ENCODE results near the gene MON1B.
A peak's percentile ranks its signal among the peaks of the same experiment; 100 is the strongest.
"Not testable (repeated sequence)": the region's sequence is repeated elsewhere in the genome, so short reads cannot be mapped to it uniquely, and the experiment has no call there.

Gene MON1B

DNA sequence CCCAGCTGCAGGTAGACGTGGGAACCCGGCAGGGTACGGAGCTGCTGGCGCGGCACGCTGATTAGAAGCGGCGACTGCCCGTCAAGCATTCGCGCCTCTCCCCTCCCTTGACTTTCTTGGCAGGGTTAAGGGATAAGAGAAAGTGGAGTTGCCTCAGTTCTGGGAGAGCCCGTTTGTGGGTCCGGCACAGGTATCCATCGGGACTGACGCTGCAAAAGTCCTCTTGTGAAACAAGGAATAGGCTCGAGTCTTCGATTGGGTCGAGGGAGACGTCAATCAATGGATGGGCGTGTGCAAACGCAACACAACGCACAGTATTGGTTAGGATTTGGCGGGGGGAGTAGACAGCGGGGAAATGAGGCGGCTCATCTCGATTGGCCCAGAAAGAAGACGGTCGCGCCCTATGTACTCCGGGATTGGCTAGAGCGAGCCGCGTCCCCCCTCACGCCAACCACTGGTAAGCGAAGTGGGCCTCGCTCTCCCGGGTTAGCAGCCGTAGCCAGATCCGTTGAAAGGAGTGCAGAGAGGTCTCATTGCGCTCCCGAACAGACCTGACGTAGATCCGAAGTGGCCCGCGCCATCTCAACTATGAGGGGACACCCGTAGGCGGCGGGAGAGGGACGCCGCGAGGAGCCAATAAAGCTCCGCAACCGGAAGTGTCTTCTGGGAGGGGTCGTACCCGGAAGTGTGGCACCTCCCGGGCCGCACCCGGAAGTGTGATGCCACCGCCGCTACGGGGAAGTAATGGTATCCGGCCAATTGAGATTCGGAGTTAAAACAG, at the start of gene MON1B:
TSS of gene MON1B (plus strand) at position 713 of the 781 bp plus-strand sequence. CDS start 296 bp downstream, outside the sequence.
- DNase-seq, result peak; percentile 86 to 99

DNA sequence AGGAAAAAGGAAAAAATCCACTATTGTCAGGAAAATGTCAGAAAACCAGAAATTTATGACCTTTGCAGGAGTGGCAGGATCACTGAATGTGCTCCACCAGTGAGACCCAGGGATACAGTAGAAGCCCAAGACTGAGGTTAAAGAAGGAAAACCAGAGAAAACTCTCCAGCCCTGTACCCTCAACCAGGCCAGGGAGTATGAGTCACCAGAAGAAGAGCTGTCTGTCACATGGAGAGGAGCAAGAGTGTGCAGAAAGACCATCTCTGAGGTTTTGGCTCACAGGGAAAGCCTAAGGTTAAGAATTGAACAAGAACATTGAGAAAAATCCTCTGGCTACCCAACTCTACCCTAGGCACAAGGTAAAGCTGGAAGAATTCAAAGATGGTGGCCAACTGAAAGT, 47.6 kb upstream of the MON1B start:
- DNase-seq, result no peak

DNA sequence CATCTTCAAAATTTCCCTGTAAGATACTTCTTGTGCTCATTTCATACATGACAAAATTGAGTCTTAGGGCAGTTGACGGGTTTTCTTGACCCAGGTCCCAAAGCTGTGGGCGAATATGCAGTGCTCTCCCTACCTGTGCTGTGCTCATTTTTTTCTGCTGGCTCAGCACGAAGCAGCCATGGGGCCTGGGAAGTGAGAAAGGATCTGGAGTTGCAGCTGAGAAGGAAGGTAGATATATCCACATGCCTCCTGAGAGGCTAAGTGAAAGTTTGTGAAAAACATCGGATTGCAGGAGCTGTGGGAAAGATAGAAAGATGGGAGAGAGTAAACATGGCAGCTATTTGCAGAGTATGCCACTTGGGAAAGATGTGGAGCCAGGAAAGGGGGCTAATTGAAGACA, 42.9 kb upstream of the MON1B start:
- no peak for DNase-seq

- no peak for DNase-seq
These were observed 33.5 kb upstream of the MON1B start for GRCh38 chr16:77157346-77158058.

GRCh38 chr16:77158293-77158692, 32.7 kb upstream of the MON1B start:
- no peak for DNase-seq

- DNase-seq, result no peak
These were observed 26.0 kb upstream of the MON1B start for GRCh38 chr16:77165006-77165405.

DNA sequence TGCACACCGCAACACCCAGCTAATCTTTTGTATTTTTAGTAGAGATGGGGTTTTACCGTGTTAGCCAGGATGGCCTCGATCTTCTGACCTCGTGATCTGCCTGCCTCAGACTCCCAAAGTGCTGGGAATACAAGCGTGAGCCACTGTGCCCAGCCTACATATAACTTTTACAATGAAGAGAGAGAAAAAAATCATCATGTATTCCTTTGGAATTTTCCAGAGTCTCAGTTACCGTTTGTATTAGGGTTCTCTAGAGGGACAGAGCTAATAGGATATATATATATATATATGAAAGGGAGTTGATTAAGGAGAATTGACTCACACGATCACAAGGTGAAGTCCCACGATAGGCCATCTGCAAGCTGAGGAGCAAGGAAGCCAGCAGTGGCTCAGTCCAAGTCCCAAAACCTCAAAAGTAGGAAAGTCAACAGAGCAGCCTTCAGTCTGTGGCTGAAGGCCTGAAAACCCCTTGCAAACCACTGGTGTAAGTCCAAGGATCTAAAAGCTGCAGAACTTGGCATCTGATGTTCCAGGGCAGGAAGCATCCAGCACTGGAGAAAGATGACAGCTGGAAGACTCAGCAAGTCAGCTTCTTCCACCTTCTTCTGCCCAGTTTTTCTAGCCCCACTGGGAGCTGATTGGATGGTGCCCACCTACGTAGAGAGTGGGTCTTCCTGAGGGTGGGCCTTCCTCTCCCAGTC, 25.3 kb upstream of the MON1B start:
- DNase-seq, result not testable (repeated sequence)

- no peak for DNase-seq
These were observed 24.3 kb upstream of the MON1B start for GRCh38 chr16:77166726-77167125.

GRCh38 chr16:77168901-77169300, 22.1 kb upstream of the MON1B start:
- DNase-seq, result no peak

- DNase-seq, result peak in 1 of 2 donors; percentile 31
These were observed 21.2 kb upstream of the MON1B start for GRCh38 chr16:77169650-77170236.

GRCh38 chr16:77170805-77171204, 20.2 kb upstream of the MON1B start:
- DNase-seq, result no peak

DNA sequence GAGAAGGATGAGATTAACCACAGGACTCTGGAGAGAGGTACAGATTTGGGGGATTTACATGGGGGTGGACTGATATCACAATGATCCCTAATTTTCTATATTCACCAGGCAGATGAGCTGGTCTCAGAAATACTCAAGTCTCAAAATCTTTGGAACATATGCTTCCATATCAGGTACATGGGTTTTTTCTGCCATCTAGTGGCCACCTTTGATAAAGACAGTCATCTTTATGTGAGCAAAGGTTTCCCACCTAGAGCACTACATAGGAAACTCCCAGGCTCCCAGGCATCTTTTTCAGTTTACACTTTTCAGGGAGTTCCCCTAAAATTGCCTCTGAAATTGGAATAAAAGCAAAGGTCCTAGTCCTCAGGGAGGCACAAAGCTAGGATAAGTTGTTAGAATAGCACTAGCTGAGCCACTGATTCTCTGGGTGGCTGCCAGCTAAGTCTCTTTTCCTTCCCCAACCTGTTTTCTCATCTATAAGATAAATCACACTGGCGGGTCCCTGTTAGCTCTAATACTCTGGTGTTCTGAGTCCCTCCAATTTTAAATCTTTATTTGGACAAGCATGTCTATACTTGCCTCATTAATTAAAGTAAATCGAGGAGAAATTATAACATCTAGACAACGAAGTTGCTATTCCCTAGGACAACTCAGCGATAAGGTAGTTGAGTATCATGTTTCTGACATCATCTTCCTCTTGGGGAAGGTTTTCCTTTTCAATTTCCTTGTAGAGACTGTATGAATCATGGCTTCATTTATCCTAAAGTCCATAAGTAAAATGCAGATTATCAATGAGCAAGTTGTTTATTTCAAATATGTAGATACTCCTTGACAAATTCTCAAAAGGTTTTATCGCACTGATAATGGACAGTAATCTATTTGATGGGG, 19.0 kb upstream of the MON1B start:
- peak in 1 of 2 donors; percentile 35 for DNase-seq

DNA sequence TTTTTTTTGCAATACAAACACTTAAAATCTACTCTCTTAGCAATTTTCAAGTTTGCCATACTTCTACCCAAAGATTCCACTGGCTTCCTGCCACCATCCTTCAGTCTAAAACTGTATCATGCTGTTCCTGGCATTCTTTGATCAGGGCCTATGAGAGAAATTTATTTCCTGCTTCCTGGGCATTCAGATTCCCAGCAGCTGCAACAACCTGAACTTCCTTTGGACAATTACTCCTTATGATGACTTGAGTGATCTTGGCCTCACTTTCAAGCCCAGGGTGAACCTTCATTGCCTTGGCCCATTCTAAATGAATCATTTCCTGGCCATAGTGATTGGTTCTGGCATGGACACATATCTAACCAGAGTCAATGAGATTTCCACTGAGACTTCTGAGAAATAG, 18.0 kb upstream of the MON1B start:
- DNase-seq, result no peak

- no peak for DNase-seq
These were observed 7.9 kb upstream of the MON1B start for GRCh38 chr16:77183137-77183536.

GRCh38 chr16:77186298-77186697, 4.7 kb upstream of the MON1B start:
- not testable (repeated sequence) for DNase-seq

DNA sequence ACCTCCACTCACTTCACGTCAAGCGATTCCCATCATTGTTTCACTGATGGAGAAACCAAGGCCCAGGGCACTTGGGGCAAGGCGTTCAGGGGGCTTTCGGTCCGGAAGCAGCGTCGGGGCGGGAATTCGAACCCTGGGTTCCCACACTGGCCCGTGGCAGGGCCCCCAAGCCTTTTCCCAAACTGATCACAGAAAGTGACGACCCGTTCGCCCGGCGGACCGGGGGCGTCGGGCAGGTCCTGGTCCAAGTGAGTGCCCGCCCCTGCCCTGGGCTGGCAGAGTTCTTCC, 856 bp upstream of the MON1B start:
- DNase-seq, result no peak

DNA sequence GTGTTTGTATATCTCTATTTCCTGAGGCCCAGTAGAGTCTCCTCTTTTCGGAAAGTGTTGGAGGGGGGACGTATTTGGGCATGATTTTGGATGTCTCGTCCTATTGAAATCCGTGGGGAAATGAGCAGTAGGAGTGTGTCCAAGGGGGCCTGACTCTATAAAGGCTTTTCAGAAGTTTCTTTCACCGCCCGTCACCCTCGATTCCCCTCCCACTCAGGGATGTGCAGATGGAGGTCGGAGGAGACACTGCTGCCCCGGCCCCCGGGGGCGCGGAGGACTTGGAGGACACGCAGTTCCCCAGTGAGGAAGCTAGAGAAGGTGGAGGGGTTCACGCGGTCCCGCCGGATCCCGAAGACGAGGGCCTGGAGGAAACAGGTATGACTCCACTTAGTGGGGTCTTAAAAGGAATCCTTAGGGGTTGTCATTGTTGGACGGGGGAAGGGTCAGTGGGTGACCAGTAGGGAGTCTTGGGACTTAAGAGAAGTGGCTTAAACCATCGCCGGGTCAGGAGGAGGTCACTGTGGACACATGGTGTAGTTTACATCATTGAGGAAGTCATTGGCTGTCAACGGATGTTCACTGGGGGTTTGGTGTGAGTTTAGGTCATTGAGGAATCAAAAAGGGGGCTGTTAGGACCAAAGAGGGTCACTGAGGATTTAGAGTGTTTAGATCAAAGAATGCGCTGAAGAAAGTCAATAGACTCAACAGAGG, 424 bp downstream of the MON1B start:
- DNase-seq, result peak in 1 of 2 donors; percentile 54

DNA sequence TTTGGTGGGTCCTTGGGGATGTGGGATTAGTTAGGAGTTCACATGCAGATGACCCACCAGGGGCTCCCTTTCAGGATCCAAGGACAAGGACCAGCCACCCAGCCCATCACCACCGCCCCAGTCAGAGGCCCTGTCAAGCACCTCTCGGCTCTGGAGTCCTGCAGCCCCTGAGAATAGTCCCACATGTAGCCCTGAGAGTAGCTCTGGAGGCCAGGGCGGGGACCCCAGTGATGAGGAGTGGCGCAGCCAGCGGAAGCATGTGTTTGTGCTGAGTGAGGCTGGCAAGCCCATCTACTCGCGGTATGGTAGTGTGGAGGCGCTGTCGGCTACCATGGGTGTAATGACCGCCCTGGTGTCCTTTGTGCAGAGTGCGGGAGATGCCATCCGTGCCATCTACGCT, 2.4 kb downstream of the MON1B start:
- no peak for DNase-seq

- no peak for DNase-seq
These were observed 3.6 kb downstream of the MON1B start for GRCh38 chr16:77194295-77195231.

DNA sequence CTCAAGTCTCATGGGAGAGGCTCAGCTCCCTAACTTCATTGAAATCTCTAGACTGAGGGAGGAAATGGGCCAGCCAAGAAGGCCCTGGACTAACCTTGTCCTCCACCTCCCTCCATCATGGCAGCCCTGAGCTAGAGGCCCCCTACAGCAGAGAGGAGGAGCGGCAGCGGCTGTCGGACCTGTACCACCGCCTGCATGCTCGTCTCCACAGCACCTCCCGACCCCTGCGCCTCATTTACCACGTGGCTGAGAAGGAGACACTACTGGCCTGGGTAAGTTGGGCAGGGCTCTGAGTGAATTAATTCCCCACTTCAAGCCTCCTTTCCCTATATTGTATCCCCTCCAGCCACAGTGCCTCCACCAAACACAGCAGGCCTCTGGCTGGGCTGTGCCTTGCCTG, 4.4 kb downstream of the MON1B start:
- no peak for DNase-seq

- no peak for DNase-seq
These were observed 6.8 kb downstream of the MON1B start for GRCh38 chr16:77197747-77198146.
